SU-DHL-6 (cell line): ENCODE results near the gene NBDY.

Source experiments
- H2AFZ ChIP-seq: fragments of 200-600 bp; sonication (generic); 2 replicates; pipeline ENCODE4 v1.6.1; 2014; ENCODE audit warnings: low read depth, mild to moderate bottlenecking, moderate library complexity, mixed read lengths, antibody characterized with exemption, low read length; ENCODE audit not compliant: severe bottlenecking
- H3F3A ChIP-seq: fragments of 200-600 bp; shearing (Covaris generic); 2 replicates; pipeline ENCODE4 v1.6.0; 2016; ENCODE audit warnings: antibody characterized with exemption, mild to moderate bottlenecking; ENCODE audit not compliant: insufficient read depth
- H3K27ac ChIP-seq: fragments of 200-600 bp; sonication (generic); 2 replicates; pipeline ENCODE4 v1.5.1; 2016; ENCODE audit warnings: low read depth, mild to moderate bottlenecking, low read length, moderate library complexity, mixed read lengths
- H3K27me3 ChIP-seq: fragments of 200-600 bp; sonication (generic), shearing (Covaris generic); 2 replicates; pipeline ENCODE4 v1.6.0; 2014; ENCODE audit warnings: mild to moderate bottlenecking, low read length
- H3K36me3 ChIP-seq: fragments of 200-600 bp; sonication (generic); 2 replicates; pipeline ENCODE4 v1.6.1; 2014; ENCODE audit warnings: mild to moderate bottlenecking, low read length, mixed read lengths
- H3K4me2 ChIP-seq: fragments of 300-600, 200-600 bp; shearing (Covaris generic), sonication (generic); 2 replicates; pipeline ENCODE4 v1.6.0; 2014; ENCODE audit warnings: low read length, low read depth, mild to moderate bottlenecking; ENCODE audit not compliant: poor library complexity, severe bottlenecking
- H3K4me3 ChIP-seq: fragments of 200-600 bp; sonication (generic); 2 replicates; pipeline ENCODE4 v1.5.1; 2014; ENCODE audit warnings: antibody characterized with exemption, low read length, mild to moderate bottlenecking, mixed read lengths; ENCODE audit not compliant: insufficient read depth, poor library complexity, severe bottlenecking
- H3K79me2 ChIP-seq: fragments of 200-600 bp; sonication (generic); 2 replicates; pipeline ENCODE4 v1.6.1; 2014; ENCODE audit warnings: mild to moderate bottlenecking, low read length, moderate library complexity; ENCODE audit not compliant: insufficient read depth
- H3K9ac ChIP-seq: fragments of 200-600 bp; sonication (generic); 2 replicates; pipeline ENCODE4 v1.7.0; 2014; ENCODE audit warnings: mild to moderate bottlenecking, low read length
- H3K9me2 ChIP-seq: fragments of 200-600 bp; sonication (generic); replicated peaks from 2 replicates; pipeline ENCODE4 v1.6.1; 2014; ENCODE audit warnings: low read length; ENCODE audit not compliant: insufficient read depth
- H3K9me3 ChIP-seq: fragments of 200-600 bp; sonication (generic); 2 replicates; pipeline ENCODE4 v1.6.1; 2014; ENCODE audit warnings: low read length, mixed read lengths; ENCODE audit not compliant: insufficient read depth
- H4K20me1 ChIP-seq: fragments of 200-600 bp; sonication (generic); 2 replicates; pipeline ENCODE4 v1.6.1; 2014; ENCODE audit warnings: low read depth, mild to moderate bottlenecking, antibody characterized with exemption, low read length, moderate library complexity, mixed read lengths
- CTCF ChIP-seq: fragments of 200-600 bp; sonication (generic); IDR thresholded peaks from one replicate; pipeline ENCODE4 v1.5.1; 2017; ENCODE audit warnings: antibody characterized with exemption, mild to moderate bottlenecking, low read length, moderate library complexity; ENCODE audit not compliant: insufficient read depth, poor library complexity, severe bottlenecking
- EZH2phosphoT487 ChIP-seq: fragments of 200-600 bp; sonication (generic), shearing (Covaris generic); conservative IDR thresholded peaks from 2 replicates; pipeline ENCODE4 v1.6.1; 2018; ENCODE audit warnings: mild to moderate bottlenecking, antibody characterized with exemption, low read length, moderate library complexity, mixed read lengths

Gene NBDY

GRCh38 chrX:56798866-56799758 is 70.1 kb downstream of the NBDY start:
- no peaks in the 10 kb centered on the region for H3K27me3 ChIP-seq
- H3K9me3 ChIP-seq = no peaks in the 10 kb centered on the region
- no peak overlapping the region for H3K4me3 ChIP-seq
- no peak overlapping the region for H3K9ac ChIP-seq
- no peak overlapping the region for H3K27ac ChIP-seq
- H3K36me3 ChIP-seq = no peaks in the 10 kb centered on the region
- H4K20me1 ChIP-seq = no peaks in the 10 kb centered on the region
- H3K9me2 ChIP-seq = no peaks in the 10 kb centered on the region
- H2AFZ ChIP-seq = no peak overlapping the region
- H3F3A ChIP-seq = no peaks in the 10 kb centered on the region
- TF ChIP-seq EZH2phosphoT487 (no peak), CTCF (no peak)
- no peaks in the 10 kb centered on the region for H3K79me2 ChIP-seq
- H3K4me2 ChIP-seq = no peak overlapping the region

GRCh38 chrX:56800307-56800706 is 71.3 kb downstream of the NBDY start:
- Histone ChIP-seq H3K27ac (no peak overlapping the region), H3F3A (no peaks in the 10 kb centered on the region), H3K79me2 (no peaks in the 10 kb centered on the region), H3K9me2 (no peaks in the 10 kb centered on the region), H4K20me1 (no peaks in the 10 kb centered on the region), H3K4me3 (no peak overlapping the region), H3K9ac (no peak overlapping the region), H3K9me3 (no peaks in the 10 kb centered on the region), H3K27me3 (no peaks in the 10 kb centered on the region), H3K4me2 (no peak overlapping the region), H2AFZ (no peak overlapping the region), H3K36me3 (no peaks in the 10 kb centered on the region)
- no peak for TF ChIP-seq EZH2phosphoT487
- TF ChIP-seq CTCF = no peak

- H2AFZ ChIP-seq = no peak overlapping the region
- no peak overlapping the region for H3K9ac ChIP-seq
- no peak overlapping the region for H3K27ac ChIP-seq
- TF ChIP-seq CTCF (no peak), EZH2phosphoT487 (no peak)
- H3K36me3 ChIP-seq = no peaks in the 10 kb centered on the region
- no peaks in the 10 kb centered on the region for H4K20me1 ChIP-seq
- H3K4me3 ChIP-seq = no peak overlapping the region
- no peaks in the 10 kb centered on the region for H3F3A ChIP-seq
- H3K9me3 ChIP-seq = no peaks in the 10 kb centered on the region
- no peaks in the 10 kb centered on the region for H3K9me2 ChIP-seq
- H3K4me2 ChIP-seq = no peak overlapping the region
- no peaks in the 10 kb centered on the region for H3K79me2 ChIP-seq
- no peaks in the 10 kb centered on the region for H3K27me3 ChIP-seq
Measured at GRCh38 chrX:56800801-56801200, 71.8 kb downstream of the NBDY start.
